TTC549 (cell line): ENCODE results near the gene KCNT2.
A peak's percentile ranks its signal among the peaks of the same experiment; 100 is the strongest.
"Not testable (repeated sequence)": the region's sequence is repeated elsewhere in the genome, so short reads cannot be mapped to it uniquely, and the experiment has no call there.

ENCODE experiments used
- FAIRE-seq: peaks from 2 replicates; lab custom pipeline; 2012; peaks lifted over from hg19 to GRCh38; lab: Jason Lieb, UNC

Gene KCNT2

DNA sequence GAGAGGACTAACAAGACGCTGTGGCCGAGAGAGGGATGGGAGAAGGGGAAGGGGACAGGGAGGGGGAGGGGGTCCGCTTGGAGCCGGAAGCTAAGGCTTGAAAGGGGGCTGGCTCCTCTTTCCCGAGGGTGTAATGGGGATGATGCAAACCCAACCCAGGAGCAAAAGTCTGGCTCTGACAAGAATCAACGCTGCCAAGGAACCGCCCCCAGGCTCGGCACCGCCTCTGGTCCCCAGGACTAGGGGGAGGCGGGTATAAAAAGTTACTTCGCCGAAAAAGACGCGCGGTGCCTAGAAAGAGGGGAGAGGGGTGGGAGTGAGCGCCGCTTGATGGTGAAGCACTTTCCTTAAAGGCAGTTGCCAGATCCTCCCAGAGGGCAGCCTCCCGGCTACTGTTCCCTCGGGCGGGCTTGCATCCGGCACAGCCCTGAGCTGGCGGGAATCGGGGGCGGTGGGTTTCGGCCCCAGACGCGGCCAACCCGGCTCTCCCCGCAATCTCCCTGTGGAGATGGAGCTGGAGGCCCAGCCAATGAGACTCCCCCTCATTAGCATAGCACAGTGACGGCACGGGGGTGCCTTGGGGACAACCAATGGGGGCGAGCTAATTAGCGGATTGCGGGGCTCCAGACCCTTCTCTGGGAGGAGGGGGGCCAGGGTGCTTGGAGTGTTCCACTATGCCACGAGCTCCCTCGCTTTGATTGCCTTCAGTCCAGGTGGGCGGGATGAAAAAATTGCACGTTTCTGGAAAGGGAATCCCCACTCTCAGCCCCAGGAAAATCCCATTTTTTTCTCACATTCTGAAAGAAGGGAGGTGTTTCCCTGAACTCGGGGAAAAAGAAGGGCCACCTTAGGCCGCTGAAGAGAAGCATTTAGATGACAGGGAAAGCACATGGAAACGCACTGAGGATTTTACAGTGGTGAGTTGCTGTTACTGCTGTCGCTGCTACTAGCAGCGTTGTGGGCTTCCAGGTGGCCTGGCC is at the start of gene KCNT2:
Gene KCNT2 (minus strand): TSS at position 51 of the 980 bp plus-strand sequence. CDS start 131 bp downstream, outside the sequence.
- no peak for FAIRE-seq

DNA sequence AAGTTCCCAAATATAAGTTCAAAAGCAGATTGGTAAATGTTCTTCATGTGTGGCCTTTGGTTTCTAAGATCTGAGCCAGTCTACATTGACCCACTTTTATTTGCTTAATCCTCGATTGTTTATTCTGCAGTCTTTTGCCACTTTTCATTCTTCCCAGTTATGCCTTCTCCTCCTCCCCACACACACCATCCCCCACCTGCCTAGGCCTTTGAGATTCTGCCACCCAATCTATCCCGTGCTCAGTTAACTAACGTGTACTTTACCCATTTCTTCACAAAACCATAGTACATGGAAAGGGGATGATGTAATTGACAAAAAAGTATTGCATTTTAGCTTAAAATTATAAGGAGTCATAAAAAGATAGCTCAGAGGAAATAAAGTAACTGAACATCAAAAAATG is 47.3 kb upstream of the KCNT2 start:
- FAIRE-seq = no peak

DNA sequence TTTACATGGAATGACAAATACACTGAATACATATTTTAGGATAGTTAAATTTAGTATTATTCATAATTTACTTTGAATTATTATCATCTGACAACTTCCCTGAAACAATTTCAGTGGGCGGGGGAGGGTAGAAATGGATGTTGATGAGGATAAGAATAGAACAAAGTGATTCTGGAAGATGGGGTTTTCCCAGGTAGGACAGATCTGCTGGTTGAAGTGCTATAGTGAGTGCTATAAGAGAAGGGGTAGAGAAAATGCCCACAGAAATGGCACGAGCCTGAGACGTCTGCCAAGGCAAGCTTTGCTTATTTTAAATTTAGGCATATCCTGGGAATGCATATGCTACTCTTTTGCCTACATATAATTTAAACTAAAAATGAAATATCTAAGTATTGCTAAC is 46.8 kb upstream of the KCNT2 start:
- no peak for FAIRE-seq

DNA sequence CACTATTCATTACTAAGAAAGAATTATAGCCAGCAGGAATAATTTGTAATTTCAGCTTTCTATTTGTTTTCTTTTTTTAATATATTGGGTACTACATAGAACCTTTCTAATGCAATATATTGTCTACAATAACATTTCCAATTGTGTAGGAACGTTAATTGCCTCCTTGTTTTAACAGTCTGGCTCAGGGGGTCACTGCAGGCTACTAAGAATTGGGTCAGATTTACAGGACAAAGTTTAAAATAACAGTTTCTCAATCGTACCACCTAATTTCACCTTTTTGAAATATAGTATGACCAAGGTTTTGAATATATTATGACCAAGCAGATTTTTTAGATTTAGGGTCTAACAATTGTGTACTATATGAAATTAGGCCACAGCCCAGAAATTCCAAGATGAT is 46.0 kb upstream of the KCNT2 start:
- no peak for FAIRE-seq

DNA sequence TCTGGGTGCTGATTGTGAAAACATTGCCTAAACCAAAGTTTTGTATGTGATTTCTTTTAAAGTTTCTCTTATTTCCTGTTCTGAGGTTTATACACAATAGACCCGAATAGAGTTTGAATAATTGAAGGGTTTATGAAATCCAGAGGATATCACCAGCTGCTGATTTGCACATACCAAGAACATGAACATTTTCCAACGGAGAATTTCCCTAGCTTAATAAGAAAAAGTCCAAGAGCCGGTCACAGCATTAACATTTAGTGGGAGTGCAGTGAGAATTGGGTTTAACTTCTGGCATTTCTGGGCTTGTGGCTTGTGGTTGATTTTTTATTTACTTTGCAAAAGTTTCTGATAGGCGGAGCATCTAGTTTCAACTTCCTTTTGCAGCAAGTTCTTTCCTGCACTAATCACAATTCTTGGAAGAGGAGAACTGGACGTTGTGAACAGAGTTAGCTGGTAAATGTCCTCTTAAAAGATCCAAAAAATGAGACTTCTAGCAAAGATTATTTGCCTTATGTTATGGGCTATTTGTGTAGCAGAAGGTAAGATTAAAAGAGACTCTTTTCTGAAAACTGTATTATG is 43.5 kb upstream of the KCNT2 start, which contains the start of gene CFH:
Gene CFH (plus strand): TSS at position 407 of the 579 bp plus-strand sequence. CDS start 75 bp downstream, at position 482.
- FAIRE-seq = no peak

DNA sequence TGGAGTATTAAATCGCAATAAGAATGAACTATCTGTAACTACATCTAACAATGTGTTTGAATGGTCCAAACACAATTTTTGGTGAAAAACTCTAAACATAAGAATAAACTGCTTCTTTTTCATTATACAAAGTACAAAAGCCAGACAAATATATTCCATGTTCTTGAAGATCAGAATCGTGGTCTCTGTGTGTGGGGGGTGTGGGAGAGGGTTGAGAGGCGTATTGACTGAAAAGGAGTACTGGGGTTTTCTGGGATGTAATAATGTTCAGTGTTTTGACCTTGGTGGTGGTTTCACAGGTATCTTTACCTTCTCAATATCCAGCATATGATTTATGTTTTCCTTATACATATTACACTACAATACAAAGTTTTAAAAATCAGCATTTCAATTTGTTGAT is 42.8 kb upstream of the KCNT2 start:
- FAIRE-seq = peak; percentile 25

DNA sequence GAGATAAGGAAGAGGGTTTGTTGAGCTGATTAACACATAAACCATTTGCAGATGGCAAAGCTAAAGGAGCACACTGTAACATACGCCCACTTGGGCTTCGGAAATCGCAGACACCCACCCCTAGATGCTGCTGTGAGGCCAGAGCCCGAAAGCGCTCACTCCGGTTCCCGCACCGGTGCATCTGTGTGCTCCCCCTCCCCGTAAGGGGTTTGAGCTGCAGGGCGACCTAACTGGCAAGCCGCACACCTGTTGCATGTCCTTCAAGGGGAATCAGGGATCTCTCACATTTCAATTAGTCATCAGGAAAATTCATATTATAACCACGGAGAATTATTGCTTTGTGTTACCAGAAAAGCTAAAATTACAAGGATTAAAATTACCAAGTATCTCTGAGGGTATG is 42.2 kb upstream of the KCNT2 start:
- FAIRE-seq = no peak

DNA sequence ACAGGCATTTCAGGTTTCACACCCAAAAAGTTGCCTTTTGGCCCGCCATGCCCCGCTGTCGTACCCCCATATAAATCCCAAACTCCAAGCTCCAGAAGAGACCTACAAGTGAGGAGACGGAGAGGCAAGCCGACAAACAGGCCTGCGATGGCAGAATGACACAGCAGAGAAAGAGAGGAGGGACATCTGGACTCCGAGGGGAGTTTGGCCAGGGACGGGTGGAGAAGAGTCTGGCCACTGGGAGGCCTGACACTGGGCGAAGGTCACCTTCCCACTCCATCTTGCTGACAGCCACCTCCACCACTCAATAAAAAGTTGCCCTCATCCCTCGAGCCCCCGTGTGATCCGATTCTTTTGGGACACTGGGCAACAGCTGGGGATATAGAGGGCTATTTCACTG is 41.8 kb upstream of the KCNT2 start:
- FAIRE-seq = no peak

DNA sequence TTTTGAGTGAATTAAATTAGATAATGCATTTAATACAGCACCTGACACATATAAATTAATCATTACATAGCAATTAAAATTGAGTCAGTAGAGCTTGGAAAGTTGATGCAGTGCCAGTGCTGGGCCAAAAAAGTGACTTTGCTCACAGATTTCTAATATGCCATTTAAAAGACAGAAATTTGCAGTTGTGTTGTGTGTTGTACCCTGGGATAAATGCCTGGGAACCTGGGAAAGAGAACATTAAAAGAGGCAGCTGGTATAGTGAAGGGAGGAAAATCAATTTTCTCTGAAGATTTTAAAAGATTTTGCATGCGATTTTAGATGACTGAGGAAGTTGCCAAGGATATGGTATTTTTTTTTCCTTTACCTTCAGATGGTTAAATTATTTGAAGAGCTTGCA is 32.7 kb upstream of the KCNT2 start:
- no peak for FAIRE-seq

DNA sequence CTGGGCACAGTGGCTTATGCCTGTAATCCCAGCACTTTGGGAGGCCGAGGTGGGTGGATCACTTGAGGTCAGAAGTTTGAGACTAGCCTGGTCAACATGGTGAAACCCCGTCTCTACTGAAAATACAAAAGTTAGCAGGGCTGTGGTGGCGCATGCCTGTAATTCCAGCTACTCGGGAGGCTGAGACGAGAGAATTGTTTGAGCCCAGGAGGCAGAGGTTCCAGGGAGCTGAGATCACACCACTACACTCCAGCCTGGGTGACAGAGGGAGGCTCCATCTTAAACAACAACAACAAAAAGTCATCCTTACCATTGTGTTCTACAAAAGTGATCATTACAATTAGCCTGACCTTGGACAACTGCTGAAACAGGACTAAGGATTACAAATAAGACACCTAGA is 31.1 kb upstream of the KCNT2 start:
- FAIRE-seq = not testable (repeated sequence)

DNA sequence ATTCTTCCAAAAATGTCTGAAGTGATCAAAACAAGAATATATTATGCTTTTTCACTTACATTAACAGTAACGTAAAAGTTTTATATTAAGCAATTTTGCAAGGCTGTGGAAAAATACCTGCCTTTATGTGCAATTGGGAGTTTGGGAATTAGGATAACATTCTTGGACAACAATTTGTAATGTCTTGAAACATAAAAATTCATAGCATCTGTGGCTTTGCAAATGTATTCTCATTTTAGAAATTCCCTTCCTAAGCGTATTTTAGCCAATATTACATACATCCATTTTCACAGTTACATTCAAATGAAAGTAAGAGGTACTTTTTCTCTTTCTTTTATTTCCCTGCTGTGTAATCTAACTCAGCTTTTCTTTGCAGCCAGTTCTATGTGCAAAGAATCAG is 30.2 kb upstream of the KCNT2 start:
- no peak for FAIRE-seq

DNA sequence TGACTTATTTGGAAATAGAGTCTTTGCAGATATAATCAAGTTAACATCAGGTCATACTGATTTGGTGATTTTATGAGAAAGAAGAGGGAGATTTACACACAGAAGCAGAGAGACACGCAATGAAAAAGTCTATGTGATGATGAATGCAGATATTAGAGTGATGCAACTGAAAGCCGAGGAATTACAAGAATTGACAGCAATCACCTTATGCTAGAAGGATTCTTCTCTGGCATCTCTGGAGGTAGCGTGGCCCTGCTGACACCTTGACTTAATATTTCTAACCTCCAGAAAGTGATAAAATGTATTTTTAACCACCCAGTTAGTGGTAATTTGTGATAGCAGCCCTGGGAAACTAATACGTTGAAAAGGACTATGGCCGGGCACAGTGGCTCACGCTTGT is 29.4 kb upstream of the KCNT2 start:
- FAIRE-seq = no peak

DNA sequence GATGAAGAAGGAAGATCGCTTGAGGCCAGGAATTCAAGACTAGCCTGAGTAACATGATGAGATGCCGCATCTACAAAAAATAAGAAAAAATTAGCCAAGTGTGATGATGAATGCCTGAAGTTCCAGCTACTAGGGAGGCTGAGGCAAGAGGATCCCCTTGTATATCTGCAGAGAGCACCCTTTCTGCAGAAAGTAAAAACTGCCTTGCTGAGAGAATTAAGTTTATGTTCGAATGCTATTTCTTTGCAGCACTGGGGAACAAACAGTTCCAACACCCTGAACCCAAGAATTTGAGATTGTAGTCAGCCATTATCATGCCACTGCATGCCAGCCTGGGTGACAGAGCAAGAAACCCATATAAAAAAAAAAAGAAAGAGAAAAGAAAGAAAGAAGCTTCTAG is 20.6 kb upstream of the KCNT2 start:
- no peak for FAIRE-seq

DNA sequence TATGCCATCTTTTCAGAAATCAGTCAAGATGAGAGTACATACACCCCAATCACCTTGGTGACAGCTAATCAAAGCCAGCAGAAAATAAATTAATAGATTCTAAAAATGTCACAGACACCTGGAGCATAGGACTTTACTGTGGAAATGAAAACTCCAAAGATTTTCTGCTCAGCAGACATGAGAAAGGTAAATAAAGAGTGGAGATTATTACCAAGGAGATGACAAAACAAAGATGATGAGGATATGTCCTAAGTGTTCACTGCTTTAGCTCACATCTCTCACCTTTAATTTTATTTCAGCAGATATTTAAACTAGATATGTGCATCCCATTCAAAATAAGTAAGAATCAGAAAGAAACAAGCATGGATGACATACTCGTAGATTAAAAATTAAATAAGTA is 14.8 kb upstream of the KCNT2 start:
- no peak for FAIRE-seq

DNA sequence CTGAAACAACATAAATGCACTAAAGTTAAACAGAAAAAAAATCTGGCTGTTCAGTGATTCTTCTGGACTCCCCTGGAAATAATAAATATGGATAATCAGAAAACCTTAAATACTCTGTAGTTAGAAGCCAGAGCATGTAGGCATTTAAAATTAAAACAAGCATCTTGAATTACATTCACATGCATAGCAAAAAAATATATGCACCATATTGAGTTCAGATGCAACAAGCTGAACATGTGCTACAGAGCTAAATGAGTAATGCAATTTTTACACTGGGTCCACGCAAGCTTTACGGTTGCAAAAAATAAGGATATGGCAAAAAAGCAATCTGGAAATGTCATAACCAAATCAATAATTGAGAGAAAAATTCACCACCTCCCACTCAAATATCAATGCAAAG is 11.5 kb upstream of the KCNT2 start:
- FAIRE-seq = no peak

DNA sequence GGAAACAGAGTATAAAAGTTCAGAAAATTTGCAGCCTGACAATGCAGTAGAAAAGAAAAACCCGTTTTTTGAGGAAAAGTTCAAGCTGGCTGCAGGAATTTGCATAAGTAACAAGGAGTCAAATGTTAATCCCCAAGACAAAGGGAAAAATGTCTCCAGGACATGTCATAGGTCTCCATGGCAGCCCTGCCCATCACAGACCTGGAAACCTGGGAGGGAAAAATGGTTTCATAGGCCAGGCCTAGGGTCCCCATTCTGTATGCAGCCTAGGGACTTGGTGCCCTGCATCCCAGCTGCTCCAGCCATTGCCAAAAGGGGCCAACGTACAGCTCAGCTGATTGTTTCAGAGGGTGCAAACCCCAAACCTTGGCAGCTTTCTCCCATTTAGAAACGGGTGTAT is 3.6 kb upstream of the KCNT2 start:
- FAIRE-seq = no peak

DNA sequence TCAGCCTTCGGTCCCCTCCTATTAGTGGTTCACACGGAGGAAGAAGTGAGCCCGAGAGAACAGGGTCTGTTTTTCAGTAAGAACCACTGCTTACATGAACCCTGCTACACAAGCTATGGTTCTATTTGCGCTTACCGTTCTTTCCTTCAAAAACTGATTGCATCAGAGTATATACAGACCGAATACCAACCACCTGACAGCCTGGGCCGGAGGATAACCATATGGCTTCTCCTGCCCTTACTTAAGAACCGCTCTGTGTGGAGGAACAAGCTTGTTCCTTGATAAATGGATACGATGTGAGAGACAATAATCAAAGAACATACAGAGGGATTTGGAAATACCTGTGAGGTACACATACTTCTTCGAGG is 1.1 kb upstream of the KCNT2 start:
- no peak for FAIRE-seq

DNA sequence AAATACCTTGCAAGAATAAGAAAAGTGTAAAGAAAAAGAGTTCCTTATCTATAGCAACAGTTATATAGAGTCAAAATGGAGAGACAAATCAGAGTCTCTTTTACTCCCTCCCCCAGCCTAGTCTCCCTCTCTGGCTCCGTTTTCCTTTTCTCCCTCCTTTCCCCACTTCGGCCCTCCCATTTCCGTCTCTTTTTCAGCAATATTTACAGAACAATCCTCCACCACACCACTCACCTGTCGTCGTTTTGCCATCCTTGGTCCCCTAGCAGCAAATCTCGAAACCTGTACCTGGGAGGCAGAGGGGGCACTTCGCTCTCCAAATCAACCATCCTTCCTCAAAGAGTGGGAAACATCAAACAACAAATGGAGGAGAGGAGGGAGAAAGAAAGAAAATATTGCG is 259 bp downstream of the KCNT2 start:
- FAIRE-seq = no peak

DNA sequence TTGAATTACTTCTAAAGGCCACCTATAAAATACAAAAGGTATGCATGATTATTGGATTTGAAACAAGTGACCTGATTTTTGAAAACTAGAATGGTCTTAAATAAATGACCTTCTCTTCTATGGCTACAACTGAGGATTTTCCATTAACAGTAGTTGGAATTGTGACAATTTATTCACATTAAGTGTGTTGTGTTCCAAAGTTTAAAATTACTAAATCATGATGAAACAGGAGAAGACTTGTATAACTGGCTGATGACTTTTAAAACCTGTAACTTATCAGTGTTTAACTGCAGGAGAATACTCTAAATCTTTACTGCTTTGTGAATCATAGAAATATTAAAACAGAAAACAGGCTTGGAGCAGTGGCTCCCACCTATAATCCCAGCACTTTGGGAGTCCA is 4.6 kb downstream of the KCNT2 start:
- no peak for FAIRE-seq

DNA sequence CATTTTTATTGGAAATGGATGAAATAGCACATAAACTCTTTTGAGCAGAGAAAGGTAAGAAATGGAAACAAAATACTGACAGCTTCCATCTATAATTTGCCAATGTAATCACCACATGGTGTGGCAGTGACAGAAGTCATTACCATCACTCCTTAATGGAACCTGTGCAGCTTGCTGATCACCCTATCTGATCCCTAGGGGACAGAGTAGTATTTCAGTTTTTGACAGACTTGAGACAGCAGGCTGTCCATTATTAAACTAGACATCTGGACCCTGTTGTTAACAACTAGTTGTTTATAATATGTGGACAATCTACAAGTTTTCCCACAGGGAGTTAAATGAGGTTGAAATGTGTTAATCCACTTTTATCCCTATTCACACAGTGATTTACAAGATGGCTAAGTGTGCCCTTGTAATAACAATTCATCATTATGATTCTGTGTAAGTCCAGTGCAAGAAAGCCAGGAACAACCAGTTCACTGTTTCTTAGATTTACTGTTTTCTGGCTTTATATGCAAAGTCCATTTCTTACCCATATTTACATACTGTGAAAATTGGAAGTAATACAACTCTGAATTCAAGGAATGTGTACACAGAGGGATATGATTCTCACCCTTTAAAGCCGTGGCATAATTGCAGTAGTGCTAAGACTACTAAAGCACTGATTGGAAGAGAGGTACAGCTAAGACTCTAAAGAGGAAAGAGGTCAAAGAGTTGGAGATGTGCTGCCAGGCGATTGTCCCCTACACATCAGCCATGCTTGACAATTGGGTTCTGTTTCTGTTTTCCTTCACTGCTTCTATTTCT is 9.1 kb downstream of the KCNT2 start:
- FAIRE-seq = no peak

DNA sequence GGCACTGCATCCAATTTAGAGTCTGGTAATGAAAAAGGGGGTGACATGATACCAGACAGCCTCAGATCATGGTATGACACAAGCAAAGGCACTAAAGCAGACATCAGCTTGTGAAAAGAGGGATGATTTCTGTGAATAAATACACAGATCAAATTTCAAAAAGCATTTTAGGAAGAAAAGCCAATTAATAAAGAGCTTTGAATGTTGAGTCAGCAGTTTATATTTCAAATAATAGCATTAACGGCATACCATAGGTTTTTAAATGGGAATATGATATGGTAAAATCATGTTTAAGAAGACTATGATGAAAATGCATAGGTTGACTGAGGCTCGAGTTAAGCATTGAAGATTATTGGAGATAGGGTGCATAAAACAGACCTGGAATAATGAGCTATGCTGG is 13.5 kb downstream of the KCNT2 start:
- no peak for FAIRE-seq

DNA sequence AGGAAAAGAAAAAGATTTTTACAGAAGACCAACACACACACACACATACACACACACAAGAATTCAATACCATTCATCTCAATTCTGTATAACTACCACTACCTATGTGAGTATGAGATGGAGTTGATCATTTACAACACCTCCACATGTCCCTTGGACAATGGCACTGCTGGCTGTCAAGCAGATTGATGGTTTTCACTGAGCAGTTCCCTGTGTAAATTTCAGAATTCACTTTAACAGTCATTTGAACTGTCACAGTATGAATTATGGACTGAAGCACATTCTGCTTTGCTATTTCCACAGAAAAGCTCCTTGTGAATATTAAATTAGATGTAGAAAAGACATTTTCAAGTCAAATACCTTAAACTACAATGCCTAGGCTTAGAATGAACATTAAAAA is 14.3 kb downstream of the KCNT2 start:
- no peak for FAIRE-seq

DNA sequence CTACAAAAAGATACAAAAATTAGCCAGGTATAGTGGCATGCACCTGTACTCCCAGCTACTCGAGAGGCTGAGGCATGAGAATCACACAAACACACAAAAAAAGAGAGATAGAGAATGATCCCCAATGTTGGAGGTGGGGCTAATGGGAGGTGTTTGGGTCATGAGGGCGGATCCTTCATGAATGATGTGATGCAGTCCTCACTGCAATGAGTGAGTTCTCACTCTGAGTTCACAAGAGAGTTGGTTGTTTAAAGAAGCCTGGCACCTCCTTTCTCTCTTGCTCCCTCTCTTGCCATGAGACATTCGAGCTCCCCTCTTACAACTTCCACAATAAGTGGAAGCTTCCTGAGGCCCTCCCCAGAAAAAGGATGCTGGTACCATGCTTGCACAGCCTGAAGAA is 17.3 kb downstream of the KCNT2 start:
- FAIRE-seq = no peak
